ENCODE data around the gene GNL1. TPM values are rescaled to one million over a fixed set of nuclear protein-coding genes. Genes with fewer than 3 reads are reported as not detected.

GNL1 gene
- total and polyA plus RNA-seq, 2 of the 8 experiments (the other 6 are each of a cell fraction or from before 2014, with no cell fraction given): 42.4 to 67.8 TPM

DNA sequence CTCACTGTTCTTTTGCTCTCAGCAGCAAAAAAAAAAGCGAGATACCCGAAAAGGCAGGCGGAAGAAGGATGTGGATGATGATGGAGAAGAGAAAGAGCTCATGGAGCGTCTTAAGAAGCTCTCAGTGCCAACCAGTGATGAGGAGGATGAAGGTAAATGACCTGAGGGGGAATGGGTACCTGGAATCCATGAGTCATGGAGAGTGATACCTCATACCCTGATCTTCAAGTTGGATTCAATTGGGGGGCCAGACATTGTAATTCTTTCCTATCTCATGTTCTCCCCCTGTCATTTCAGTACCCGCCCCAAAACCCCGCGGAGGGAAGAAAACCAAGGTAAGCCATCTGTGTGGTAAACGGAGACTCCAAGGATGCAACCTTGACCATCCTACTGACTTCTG lies 21.8 kb upstream of the GNL1 start:
- Histone ChIP-seq H3K18ac (ENCODE audit: extremely low read depth, low read length) (no peak overlapping the region), H4K91ac (replicated peaks; ENCODE audit: insufficient read length, low read length) (no peak overlapping the region), H2BK15ac (ENCODE audit: low read length) (no peak overlapping the region), H4K8ac (ENCODE audit: extremely low read depth, insufficient read depth, low read length) (no peak overlapping the region), H4K20me1 (replicated peaks in 1 of 2; ENCODE audit: control insufficient read depth in 1 of 2, insufficient read depth in 2 of 2, low read length in 2 of 2) (peaks cover 3 to 19% of the 10 kb centered on the region in 2 experiments), H3K4me3 (ENCODE audit: extremely low read depth in 1 of 4, insufficient read depth in 2 of 4, low read depth in 3 of 4, low read length in 4 of 4) (no peak overlapping the region), H4K5ac (ENCODE audit: insufficient read length, low read depth, low read length) (no peak overlapping the region), H3K23ac (ENCODE audit: insufficient read length) (no peak overlapping the region), H2AK5ac (ENCODE audit: low read depth, low read length) (no peak overlapping the region), H2BK20ac (ENCODE audit: low read length) (no peak overlapping the region), H3K79me2 (ENCODE audit: control insufficient read depth in 1 of 2, insufficient read depth in 2 of 2, low read length in 2 of 2) (peaks cover 9 to 33% of the 10 kb centered on the region in 2 experiments), H3K27ac (ENCODE audit: low read depth, low read length) (no peak overlapping the region), H3K56ac (replicated peaks; ENCODE audit: insufficient read length, low read depth, low read length) (no peak overlapping the region), H3K9ac (replicated peaks in 1 of 4; ENCODE audit: extremely low read depth in 1 of 4, low read depth in 3 of 4, low read length in 3 of 4) (no peak overlapping the region), H3K23me2 (ENCODE audit: low read depth, low read length) (no peaks in the 10 kb centered on the region), H3K9me3 (ENCODE audit: insufficient read depth in 2 of 2, low read depth in 1 of 2, low read length in 1 of 2) (no peaks in the 10 kb centered on the region), H3K27me3 (replicated peaks in 1 of 4; ENCODE audit: control insufficient read depth in 3 of 4, extremely low read depth in 1 of 4, insufficient read depth in 3 of 4, low read length in 3 of 4) (no peaks in the 10 kb centered on the region), H2AFZ (ENCODE audit: low read length) (no peak overlapping the region), H2BK12ac (ENCODE audit: low read depth, low read length) (no peak overlapping the region), H2BK120ac (replicated peaks; ENCODE audit: low read depth, low read length) (no peak overlapping the region), H3K14ac (ENCODE audit: insufficient read length) (no peak overlapping the region), H3K4me1 (replicated peaks in 1 of 4; ENCODE audit: control insufficient read depth in 3 of 4, insufficient read depth in 4 of 4, low read length in 3 of 4) (no peaks in the 10 kb centered on the region), H3K4ac (replicated peaks; ENCODE audit: insufficient read length, low read depth, low read length) (no peak overlapping the region), H2BK5ac (ENCODE audit: low read depth, low read length) (no peak overlapping the region), H3K36me3 (ENCODE audit: control insufficient read depth in 2 of 4, insufficient read depth in 4 of 4, low read length in 3 of 4) (peaks cover 34 to 69% (median 53%) of the 10 kb centered on the region in 4 experiments), H3K4me2 (ENCODE audit: insufficient read depth in 1 of 2, low read depth in 2 of 2, low read length in 2 of 2) (no peak overlapping the region), H3K79me1 (ENCODE audit: low read depth, low read length) (peaks cover 9% of the 10 kb centered on the region)
- POLR2A ChIA-PET (ENCODE audit: partially characterized antibody): interaction anchor here (0.5 to 27.0 kb wide), 13 partner anchors 9 to 153 kb away, joined by 3 to 712 read pairs (median 4); no protein-coding TSS in a partner anchor
- TF ChIP-seq HDAC6 (IDR thresholded peaks at IDR 0.05; ENCODE audit: low read depth, low read length) (no peak), RAD21 (IDR thresholded peaks at IDR 0.05 in 1 of 2, conservative IDR thresholded peaks at IDR 0.05 in 1 of 2; ENCODE audit: low read depth in 2 of 2, low read length in 2 of 2) (no peak), SUZ12 (IDR thresholded peaks at IDR 0.05; ENCODE audit: low read length) (no peak), TAF1 (IDR thresholded peaks at IDR 0.05; ENCODE audit: low read depth, low read length) (no peak)
- TF ChIP-seq, protein P1, sequence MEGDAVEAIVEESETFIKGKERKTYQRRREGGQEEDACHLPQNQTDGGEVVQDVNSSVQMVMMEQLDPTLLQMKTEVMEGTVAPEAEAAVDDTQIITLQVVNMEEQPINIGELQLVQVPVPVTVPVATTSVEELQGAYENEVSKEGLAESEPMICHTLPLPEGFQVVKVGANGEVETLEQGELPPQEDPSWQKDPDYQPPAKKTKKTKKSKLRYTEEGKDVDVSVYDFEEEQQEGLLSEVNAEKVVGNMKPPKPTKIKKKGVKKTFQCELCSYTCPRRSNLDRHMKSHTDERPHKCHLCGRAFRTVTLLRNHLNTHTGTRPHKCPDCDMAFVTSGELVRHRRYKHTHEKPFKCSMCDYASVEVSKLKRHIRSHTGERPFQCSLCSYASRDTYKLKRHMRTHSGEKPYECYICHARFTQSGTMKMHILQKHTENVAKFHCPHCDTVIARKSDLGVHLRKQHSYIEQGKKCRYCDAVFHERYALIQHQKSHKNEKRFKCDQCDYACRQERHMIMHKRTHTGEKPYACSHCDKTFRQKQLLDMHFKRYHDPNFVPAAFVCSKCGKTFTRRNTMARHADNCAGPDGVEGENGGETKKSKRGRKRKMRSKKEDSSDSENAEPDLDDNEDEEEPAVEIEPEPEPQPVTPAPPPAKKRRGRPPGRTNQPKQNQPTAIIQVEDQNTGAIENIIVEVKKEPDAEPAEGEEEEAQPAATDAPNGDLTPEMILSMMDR (IDR thresholded peaks at IDR 0.05; ENCODE audit: control extremely low read depth in 1 of 3, insufficient read depth in 1 of 3, low read depth in 1 of 3, low read length in 3 of 3): no peak
- DNase-seq (ENCODE audit: low read depth in 1 of 2, low spot score in 2 of 2): no peak
- FAIRE-seq: no peak
- WGBS, 2 experiments (ENCODE audit: extremely low coverage in 1 of 2, insufficient coverage in 1 of 2, insufficient read length in 1 of 2, insufficient replicate concordance in 2 of 2, low coverage in 1 of 2, low lambda C conversion rate in 2 of 2, missing lambda C conversion rate in 1 of 2): 88% methylated on average over 5 of the region's 8 CpGs; no CpG with 5 or more reads in 1 of the 2 experiments
- CTCF ChIA-PET (ENCODE audit: partially characterized antibody): interaction anchor here (0.5 to 2.6 kb wide), 4 partner anchors 13 to 162 kb away, joined by 3 to 9 read pairs (median 6); no protein-coding TSS in a partner anchor

Measured in H1 (cell line).